SU-DHL-6 (cell line): ENCODE measurements around the gene GDNF.

Experiments used
- CTCF ChIP-seq: fragments of 200-600 bp; sonication (generic); IDR thresholded peaks from one replicate; pipeline ENCODE4 v1.5.1; 2017; ENCODE audit warnings: antibody characterized with exemption, mild to moderate bottlenecking, low read length, moderate library complexity; ENCODE audit not compliant: insufficient read depth, poor library complexity, severe bottlenecking
- EZH2phosphoT487 ChIP-seq: fragments of 200-600 bp; sonication (generic), shearing (Covaris generic); conservative IDR thresholded peaks from 2 replicates; pipeline ENCODE4 v1.6.1; 2018; ENCODE audit warnings: mild to moderate bottlenecking, antibody characterized with exemption, low read length, moderate library complexity, mixed read lengths

GRCh38 chr5:37811866-37812265 is 28.0 kb downstream of the GDNF start:
- TF ChIP-seq CTCF (no peak), EZH2phosphoT487 (no peak)
